Measurements from ENCODE around the gene NXNL1.

GRCh38 chr19:17447704-17448130 is 13.0 kb downstream of the NXNL1 start:
- no peak for TF ChIP-seq POLR2AphosphoS5 (IDR thresholded peaks at IDR 0.05; ENCODE audit: low read depth, low read length)
- TF ChIP-seq POLR2A (IDR thresholded peaks at IDR 0.05; ENCODE audit: low read depth, low read length), result no peak

Measured in GM12892 (cell line).